Measurements from ENCODE around the gene UBA3.

Gene UBA3

DNA sequence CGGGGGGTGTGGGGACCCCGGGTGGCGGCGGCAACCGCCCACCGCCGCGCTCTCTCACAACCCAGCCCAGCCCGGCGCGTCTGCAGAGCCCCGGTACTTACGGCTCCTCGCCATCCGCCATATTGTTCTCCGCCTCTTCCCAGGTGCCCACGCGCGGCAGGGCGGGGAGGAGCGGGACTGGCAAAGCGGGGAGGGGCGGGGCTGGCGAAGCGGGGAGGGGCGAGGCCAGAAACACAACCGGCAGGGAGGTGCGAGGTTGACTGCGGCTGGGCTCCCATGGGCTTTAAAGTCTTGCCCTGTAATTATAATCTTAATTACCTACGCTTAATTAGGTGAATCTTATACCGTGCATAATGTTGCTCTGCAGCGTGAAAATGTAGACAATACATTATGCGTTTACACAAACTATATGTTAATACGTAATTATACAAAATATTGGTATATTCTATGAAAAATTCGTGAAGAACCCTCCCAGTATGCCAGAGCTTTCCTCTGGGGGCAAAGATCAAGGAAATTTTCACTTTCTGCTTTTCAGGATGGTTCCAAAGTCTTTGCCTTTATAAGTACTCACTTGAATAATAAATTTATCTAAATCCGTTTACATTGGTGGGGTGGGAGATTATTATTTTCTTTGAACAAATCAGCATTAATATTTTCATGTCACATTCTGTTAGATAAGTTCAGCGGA is at the start of gene UBA3:
TSS of gene UBA3 (minus strand) at position 133 of the 688 bp plus-strand sequence. CDS start at position 121, 12 bp downstream.
- peak; percentile 77 for ATAC-seq (ENCODE audit: low read depth)
- Histone ChIP-seq H3K9me3 (ENCODE audit: severe bottlenecking) (no peaks in the 10 kb centered on the region), H3K4me3 (ENCODE audit: severe bottlenecking) (peak within 1 kb of the TSS; percentile 81), H3K36me3 (ENCODE audit: low read depth) (peaks cover 27% of the 10 kb centered on the region), H3K27ac (ENCODE audit: poor library complexity, severe bottlenecking) (peak within 1 kb of the TSS; percentile 37), H3K27me3 (ENCODE audit: insufficient read depth, poor library complexity, severe bottlenecking) (no peaks in the 10 kb centered on the region), H3K4me1 (ENCODE audit: insufficient read depth, poor library complexity, severe bottlenecking) (peaks cover 45% of the 10 kb centered on the region)
- TF ChIP-seq, protein P1, sequence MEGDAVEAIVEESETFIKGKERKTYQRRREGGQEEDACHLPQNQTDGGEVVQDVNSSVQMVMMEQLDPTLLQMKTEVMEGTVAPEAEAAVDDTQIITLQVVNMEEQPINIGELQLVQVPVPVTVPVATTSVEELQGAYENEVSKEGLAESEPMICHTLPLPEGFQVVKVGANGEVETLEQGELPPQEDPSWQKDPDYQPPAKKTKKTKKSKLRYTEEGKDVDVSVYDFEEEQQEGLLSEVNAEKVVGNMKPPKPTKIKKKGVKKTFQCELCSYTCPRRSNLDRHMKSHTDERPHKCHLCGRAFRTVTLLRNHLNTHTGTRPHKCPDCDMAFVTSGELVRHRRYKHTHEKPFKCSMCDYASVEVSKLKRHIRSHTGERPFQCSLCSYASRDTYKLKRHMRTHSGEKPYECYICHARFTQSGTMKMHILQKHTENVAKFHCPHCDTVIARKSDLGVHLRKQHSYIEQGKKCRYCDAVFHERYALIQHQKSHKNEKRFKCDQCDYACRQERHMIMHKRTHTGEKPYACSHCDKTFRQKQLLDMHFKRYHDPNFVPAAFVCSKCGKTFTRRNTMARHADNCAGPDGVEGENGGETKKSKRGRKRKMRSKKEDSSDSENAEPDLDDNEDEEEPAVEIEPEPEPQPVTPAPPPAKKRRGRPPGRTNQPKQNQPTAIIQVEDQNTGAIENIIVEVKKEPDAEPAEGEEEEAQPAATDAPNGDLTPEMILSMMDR (IDR thresholded peaks at IDR 0.05; ENCODE audit: poor library complexity, severe bottlenecking) = no peak
- DNase-seq (ENCODE audit: low spot score) = peak; percentile 91

DNA sequence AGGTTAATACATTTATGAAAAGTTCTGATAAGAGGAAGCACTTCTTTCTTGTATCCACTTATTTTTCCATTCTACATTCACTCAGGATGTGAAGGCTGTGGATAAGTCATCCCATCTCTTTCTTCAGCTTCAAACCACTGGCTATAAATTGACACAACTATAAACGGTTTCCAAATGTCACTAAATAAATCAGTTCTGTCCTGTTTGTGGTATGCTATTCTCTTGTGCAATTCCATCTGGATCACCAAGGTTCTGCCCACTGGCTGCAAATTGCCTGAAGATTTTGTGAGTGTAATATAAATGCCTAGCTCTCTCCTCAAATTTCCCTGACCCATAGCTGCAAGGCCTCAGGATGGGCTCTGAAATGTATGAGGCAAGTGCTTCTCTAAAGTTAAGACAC is 49.4 kb upstream of the UBA3 start:
- H3K9me3 ChIP-seq (ENCODE audit: severe bottlenecking) = no peaks in the 10 kb centered on the region
- no peaks in the 10 kb centered on the region for H3K36me3 ChIP-seq (ENCODE audit: low read depth)

DNA sequence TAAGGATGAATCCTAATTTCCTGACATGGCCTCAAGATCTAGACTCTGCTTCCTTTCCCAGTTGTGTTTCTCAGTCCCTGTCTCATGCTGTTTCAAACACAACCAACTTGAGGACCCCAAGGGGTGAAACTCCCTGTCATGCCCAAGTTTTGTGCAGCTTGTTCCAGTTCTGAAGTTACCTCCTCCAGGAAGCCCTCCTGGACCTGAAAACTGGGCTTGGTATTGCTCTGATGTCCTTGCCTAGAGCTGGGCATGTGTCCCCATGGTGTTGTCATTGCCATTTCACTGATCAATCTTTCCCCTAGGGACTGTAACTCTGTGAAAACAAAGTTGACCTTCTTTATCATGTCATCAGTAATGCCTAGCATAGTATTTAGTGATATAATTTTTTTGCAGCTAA is 48.3 kb upstream of the UBA3 start:
- H3K27me3 ChIP-seq (ENCODE audit: insufficient read depth, poor library complexity, severe bottlenecking) = no peaks in the 10 kb centered on the region
- no peak overlapping the region for H3K27ac ChIP-seq (ENCODE audit: poor library complexity, severe bottlenecking)
- H3K36me3 ChIP-seq (ENCODE audit: low read depth) = no peaks in the 10 kb centered on the region
- ATAC-seq (ENCODE audit: low read depth) (no peak), DNase-seq (ENCODE audit: low spot score) (no peak)
- H3K9me3 ChIP-seq (ENCODE audit: severe bottlenecking) = no peaks in the 10 kb centered on the region
- no peaks in the 10 kb centered on the region for H3K4me1 ChIP-seq (ENCODE audit: insufficient read depth, poor library complexity, severe bottlenecking)
- TF ChIP-seq, protein P1 (IDR thresholded peaks at IDR 0.05; ENCODE audit: poor library complexity, severe bottlenecking) = no peak
- no peak overlapping the region for H3K4me3 ChIP-seq (ENCODE audit: severe bottlenecking)

More for the DNA sequence above, 49.4 kb upstream of the UBA3 start:
- DNase-seq (ENCODE audit: low spot score) (no peak), ATAC-seq (ENCODE audit: low read depth) (no peak)
- H3K27me3 ChIP-seq (ENCODE audit: insufficient read depth, poor library complexity, severe bottlenecking) = no peaks in the 10 kb centered on the region
- no peaks in the 10 kb centered on the region for H3K4me1 ChIP-seq (ENCODE audit: insufficient read depth, poor library complexity, severe bottlenecking)
- no peak overlapping the region for H3K4me3 ChIP-seq (ENCODE audit: severe bottlenecking)
- no peak overlapping the region for H3K27ac ChIP-seq (ENCODE audit: poor library complexity, severe bottlenecking)
- TF ChIP-seq, protein P1 (IDR thresholded peaks at IDR 0.05; ENCODE audit: poor library complexity, severe bottlenecking) = no peak

GRCh38 chr3:69126999-69127398 is 46.8 kb upstream of the UBA3 start:
- no peaks in the 10 kb centered on the region for H3K4me1 ChIP-seq (ENCODE audit: insufficient read depth, poor library complexity, severe bottlenecking)
- DNase-seq (ENCODE audit: low spot score) (no peak), ATAC-seq (ENCODE audit: low read depth) (no peak)
- H3K27me3 ChIP-seq (ENCODE audit: insufficient read depth, poor library complexity, severe bottlenecking) = no peaks in the 10 kb centered on the region
- H3K36me3 ChIP-seq (ENCODE audit: low read depth) = no peaks in the 10 kb centered on the region
- H3K4me3 ChIP-seq (ENCODE audit: severe bottlenecking) = no peak overlapping the region
- no peaks in the 10 kb centered on the region for H3K9me3 ChIP-seq (ENCODE audit: severe bottlenecking)
- no peak overlapping the region for H3K27ac ChIP-seq (ENCODE audit: poor library complexity, severe bottlenecking)
- TF ChIP-seq, protein P1 (IDR thresholded peaks at IDR 0.05; ENCODE audit: poor library complexity, severe bottlenecking) = no peak

GRCh38 chr3:69126216-69126615 is 46.1 kb upstream of the UBA3 start:
- TF ChIP-seq, protein P1 (IDR thresholded peaks at IDR 0.05; ENCODE audit: poor library complexity, severe bottlenecking) = no peak
- ATAC-seq (ENCODE audit: low read depth) (no peak), DNase-seq (ENCODE audit: low spot score) (no peak)
- H3K27me3 ChIP-seq (ENCODE audit: insufficient read depth, poor library complexity, severe bottlenecking) = no peaks in the 10 kb centered on the region
- no peaks in the 10 kb centered on the region for H3K4me1 ChIP-seq (ENCODE audit: insufficient read depth, poor library complexity, severe bottlenecking)
- no peak overlapping the region for H3K4me3 ChIP-seq (ENCODE audit: severe bottlenecking)
- H3K36me3 ChIP-seq (ENCODE audit: low read depth) = no peaks in the 10 kb centered on the region
- H3K9me3 ChIP-seq (ENCODE audit: severe bottlenecking) = no peaks in the 10 kb centered on the region
- no peak overlapping the region for H3K27ac ChIP-seq (ENCODE audit: poor library complexity, severe bottlenecking)
